Activated CD4-positive, alpha-beta T cell treated with anti-CD3 and anti-CD28 coated beads, Interleukin-2, amount 50 U/mL, for 16 hours (primary cell): Measurements from ENCODE around the gene ACTMAP.
"Not testable (repeated sequence)": the region's sequence is repeated elsewhere in the genome, so short reads cannot be mapped to it uniquely, and the experiment has no call there.

Source experiments
- DNase-seq: peaks from one replicate; pipeline ENCODE4 v3.0.0-alpha.2; 2020

The ACTMAP gene

DNA sequence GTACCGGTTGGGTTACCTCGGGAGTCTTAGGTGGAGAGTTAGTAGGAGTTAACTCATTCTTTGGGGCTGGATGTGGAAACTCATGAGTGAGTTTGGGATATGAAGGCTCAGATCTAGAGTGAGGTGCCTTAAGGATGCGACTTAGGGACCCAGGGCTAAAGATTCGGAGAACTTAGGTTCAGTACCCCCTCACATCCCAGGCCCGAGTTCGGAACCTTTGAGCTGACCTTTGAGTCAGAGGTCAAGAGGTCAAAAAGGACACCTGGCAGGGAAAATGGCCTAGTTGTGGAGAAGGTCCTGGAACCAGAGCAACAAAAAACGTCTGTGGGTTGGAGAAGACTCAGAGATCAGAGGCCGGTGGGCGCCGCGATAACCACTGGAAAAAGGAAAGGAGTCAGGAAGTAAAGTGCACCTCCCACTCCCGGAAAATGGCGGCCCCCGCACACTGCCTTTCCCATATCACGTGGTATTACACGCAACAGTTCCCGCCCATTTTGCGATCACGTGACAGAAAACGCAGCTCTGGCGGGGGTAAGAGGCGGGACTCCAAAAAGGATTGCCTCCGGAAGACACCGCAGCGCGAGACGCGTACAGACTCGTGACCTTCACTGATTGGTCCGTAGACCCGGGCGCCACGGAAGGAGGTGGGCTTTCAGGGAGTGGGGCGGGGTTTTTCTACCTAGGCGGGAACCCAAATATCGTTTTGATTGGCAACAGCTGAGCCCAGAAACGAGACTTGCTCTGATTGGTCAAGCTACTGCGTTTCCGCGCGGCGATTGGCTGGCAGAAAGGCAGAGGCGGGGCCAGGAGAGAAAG, at the start of gene ACTMAP:
TSS of gene ACTMAP (minus strand) at position 420 of the 816 bp plus-strand sequence. CDS start 674 bp downstream, outside the sequence.
- DNase-seq: peak; percentile 100

DNA sequence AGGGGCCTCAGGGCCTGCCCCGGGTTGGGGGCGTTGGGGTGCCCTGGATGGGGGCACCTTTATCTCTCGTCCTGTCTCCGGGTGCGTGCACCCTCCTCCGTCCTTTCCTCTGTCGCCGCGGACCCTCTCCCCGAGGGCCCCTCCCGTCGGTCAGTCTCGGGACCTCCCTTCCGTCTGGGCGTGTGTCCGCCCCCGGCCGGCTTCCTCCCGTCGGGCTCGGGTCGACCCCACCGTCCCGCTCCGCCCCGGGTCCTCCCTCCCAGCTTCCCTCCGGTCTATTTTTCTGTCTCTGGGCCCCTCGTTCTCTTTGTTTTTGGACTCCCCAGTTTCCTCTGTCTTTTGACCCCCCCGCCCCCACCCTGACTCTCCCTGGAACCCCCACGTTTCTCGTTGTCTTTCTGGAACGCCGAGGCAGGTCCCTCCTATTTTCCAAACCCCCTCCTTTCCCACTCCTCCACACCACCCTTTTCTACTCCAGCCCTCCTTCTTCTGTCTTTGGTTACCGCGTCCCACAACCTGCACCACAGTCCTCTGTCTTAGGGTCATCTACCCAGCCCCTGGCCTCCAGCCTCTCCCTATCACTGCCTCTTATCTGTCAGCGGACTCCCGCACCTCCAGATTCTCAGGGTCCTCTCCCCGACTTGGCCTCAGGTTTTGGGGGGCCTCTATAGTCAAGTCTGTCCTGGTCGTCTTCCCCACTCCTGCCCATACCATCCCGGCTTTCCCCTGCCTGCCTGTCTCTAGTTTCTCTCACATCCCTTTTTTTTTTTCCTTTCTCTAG, 49.5 kb upstream of the ACTMAP start:
- no peak for DNase-seq

GRCh38 chr19:40798683-40799557, 48.6 kb upstream of the ACTMAP start, which contains the start of gene EGLN2:
TSS of gene EGLN2 (plus strand) at chr19:40799191. CDS start at chr19:40800573, 1,382 bp downstream.
- DNase-seq: peak; percentile 100

DNA sequence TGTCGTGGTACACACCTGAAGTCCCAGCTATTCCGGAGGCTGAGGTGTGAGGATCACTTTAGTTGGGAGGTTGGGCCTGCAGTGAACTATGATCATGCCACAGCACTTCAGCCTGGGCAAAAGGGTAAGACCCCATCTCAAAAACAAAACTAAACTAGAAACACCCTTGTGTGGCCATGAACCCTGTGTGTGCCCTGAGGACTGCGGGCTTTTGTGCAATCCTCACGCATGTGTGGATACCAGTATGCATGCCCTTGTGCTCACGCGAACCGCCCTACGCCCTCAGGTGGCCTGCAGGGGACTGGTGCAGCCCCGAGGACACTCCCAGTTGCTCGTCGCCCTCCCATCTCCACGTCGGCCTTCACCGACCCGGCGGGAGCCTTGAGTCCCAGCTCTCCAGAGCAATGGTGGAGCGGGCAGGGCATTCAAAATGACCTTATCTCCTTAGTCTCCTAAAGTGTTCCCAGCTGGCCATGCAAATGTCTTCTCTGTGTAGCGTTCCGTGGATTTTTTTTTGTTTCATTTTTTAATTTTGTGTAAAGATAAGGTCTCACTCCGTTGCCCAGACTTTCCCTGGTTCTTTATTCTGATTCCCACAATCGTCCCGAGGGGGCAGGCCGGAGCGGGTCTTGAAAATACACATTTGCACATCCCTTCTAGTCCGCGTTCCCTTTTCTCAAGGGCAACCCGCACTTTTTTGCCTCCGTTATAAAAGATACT, 47.8 kb upstream of the ACTMAP start:
- peak; percentile 73 for DNase-seq

- DNase-seq: no peak
Measured at GRCh38 chr19:40797166-40797962, 47.1 kb upstream of the ACTMAP start.

GRCh38 chr19:40791996-40792395, 41.7 kb upstream of the ACTMAP start:
- DNase-seq: no peak

- DNase-seq: no peak
Measured at GRCh38 chr19:40791349-40791748, 41.1 kb upstream of the ACTMAP start.

DNA sequence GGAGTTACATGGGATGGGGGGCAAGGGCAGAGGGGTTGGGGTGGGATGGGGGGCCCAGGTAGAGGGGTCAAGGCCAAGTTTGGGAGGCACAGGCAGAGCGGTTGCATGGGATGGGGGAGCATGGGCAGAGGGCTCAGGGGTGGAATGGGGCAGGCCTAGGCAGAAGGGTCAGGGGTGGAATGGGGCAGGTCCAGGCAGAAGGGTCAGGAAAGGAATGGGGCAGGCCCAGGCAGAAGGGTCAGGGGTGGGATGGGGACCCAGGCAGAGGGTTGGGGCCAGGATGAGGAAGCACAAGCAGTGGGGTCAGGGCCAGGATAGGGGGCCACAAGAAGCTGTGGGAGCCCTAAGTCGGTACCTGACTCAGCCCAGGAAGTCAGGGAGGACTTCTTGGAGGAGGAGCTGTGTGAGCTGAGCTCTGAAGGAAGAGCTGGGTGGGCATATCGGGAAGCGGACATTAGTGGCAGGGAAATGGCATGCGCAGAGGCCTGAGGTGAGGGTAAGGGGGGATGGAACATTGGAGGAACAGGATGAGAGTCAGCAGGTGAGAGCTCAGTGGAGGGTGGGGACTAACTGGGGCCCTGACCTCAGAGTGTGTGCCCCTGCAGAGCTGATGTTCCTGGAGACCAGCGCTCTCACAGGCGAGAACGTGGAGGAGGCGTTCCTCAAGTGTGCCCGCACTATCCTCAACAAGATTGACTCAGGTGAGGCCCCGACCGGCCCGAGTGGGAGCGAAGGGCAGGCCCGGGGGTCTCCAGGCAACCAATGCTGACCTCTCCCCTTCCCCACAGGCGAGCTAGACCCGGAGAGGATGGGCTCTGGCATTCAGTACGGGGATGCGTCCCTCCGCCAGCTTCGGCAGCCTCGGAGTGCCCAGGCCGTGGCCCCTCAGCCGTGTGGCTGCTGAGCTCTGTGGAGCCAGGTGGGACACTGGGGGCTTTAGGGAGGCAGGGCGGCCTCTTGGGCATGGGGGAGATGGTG, 36.1 kb upstream of the ACTMAP start:
- DNase-seq: no peak

DNA sequence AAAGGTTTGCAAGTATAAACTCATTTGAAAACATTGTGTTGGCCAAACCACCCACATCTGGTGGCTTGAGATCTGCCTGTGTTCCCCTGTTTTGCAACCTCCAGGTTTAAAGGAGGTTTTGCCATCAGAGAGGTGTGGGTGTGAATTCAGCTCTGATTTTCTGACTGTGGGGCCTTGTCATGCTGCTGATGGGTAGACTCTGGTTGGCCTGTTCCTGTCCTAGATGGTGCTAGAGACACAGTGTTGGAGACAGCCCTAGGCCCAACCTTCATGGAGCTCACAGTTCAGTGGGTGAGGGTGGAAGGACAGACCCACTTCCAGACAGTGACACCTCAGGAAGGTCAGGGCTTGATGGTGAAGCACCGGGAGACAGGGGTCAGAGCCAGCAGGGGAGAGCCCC, 35.2 kb upstream of the ACTMAP start:
- DNase-seq: no peak

DNA sequence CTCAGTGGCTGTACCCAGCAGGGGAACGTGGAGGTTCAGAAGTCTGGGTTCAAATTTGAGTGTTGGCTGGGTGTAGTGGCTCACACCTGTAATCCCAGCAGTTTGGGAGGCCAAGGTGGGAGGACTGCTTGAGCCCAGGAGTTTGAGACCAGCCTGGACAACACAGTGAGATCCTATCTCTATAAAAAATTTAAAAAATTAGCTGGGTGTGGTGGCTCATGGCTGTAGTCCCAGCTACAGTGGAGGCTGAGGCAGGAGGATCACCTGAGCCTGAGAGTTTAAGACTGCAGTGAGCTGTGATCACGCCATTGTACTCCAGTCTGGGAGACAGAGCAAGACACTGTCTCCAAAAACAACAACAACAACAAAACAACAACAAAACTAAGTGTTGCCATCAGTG, 33.9 kb upstream of the ACTMAP start:
- DNase-seq: not testable (repeated sequence)

DNA sequence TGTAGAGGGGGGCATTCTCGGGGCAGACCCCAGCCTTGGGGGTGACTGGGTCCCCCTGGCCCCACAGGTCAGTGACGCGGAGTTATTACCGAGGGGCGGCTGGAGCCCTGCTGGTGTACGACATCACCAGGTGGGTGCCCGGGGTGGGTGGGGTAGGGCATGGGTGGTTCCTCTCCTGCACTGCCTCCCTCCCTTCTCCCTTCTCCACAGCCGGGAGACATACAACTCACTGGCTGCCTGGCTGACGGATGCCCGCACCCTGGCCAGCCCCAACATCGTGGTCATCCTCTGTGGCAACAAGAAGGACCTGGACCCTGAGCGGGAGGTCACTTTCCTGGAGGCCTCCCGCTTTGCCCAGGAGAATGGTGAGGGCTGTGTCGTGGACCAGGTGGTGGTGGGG, 33.4 kb upstream of the ACTMAP start:
- no peak for DNase-seq

DNA sequence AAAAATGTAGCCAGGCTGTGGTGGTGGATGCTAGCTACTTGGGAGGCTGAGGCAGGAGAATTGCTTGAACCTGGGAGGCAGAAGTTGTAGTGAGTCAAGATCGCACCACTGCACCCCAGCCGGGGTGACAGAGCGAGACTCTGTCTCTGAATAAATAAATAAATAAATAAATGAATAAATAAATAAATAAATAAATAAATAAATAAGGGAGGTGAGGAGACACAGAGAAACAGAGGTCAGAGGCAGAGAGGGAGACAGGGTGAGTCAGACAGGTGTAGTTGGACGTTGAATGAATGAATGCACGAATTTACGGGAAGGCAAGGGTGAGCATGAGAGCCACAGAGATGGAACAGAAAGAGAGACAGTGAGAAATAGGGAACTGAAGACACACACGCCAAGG, 30.9 kb upstream of the ACTMAP start:
- DNase-seq: no peak

DNA sequence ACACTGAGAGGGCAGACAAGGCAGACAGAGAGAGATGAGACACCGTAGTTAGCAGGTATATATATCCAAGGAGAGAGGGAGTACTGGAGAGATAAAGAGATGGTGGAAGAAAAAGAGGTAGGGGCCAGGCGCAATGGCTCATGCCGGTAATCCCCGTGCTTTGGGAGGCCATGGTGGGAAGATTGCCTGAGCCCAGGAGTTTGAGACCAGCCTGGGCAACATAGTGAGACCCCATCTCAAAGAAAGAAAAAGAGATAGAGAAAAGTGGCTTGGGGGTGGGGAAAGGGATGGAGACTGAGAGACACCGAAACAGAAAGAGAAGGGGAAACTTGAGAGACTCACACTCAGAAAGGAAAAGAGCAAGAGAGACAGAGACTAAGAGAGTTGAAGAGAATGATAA, 30.3 kb upstream of the ACTMAP start:
- DNase-seq: no peak

GRCh38 chr19:40778706-40779284, 28.5 kb upstream of the ACTMAP start:
- DNase-seq: no peak

DNA sequence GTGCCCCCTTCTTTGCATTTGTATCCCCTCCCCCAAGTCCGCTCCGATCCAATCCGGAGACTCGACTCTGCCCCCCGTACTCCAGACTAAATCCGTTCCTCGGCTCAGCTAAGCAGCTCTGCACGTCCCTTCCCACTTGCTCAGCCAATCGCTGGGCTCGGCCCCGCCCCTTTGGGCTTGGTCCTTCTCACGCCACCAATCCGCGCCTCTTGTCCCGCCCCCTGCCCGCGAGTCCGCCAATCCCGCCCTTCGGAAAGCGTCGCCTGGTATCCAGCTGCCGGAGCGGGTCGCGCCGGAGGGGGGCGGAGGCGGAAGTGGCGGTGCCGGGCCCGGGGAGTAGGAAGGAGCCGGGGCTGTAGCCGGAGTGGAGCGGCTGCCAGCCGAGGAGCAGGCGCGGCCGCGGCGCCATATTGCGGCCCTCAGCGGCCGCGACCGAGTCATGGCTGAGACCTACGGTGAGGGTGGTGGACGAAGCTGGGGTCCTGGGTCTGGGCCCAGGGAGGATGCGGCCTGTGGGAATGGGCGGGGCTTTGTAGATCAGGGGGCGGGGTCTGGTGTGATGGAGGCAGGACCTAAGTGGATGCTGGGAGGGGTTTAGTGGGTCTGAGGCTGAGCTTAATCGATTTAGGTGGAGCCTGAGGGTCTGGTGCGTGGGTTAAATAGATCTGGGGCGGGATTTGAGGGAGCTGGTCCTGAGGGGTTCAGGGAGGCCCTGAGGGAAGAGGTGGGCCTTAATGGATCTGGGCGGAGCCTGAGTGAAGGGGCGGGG, 27.8 kb upstream of the ACTMAP start, which contains the start of gene RAB4B:
TSS of gene RAB4B (plus strand) at position 311 of the 769 bp plus-strand sequence. CDS start at position 440, 129 bp downstream.
- DNase-seq: peak; percentile 100

DNA sequence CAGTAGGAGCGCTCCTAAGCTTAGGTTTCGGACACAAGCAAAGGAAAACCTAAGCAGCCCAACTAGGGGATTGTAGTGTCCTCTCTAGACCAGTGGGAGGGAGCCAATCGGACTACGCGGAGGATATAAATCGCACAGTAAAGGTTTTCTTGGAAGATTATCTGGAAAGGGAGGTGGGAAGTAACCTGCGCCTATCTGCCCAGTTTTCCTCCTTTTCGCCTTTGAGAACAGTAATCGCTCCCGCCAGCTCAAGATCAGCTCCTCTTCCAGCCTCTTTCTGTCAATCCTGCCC, 27.3 kb upstream of the ACTMAP start:
- DNase-seq: no peak

- peak; percentile 96 for DNase-seq
Measured at GRCh38 chr19:40776932-40777644, 26.8 kb upstream of the ACTMAP start.

- no peak for DNase-seq
Measured at GRCh38 chr19:40776364-40776763, 26.1 kb upstream of the ACTMAP start.
